ENCODE measurements around the gene STPG2. TPM values are rescaled to one million over a fixed set of nuclear protein-coding genes. Genes with fewer than 3 reads are reported as not detected.

Gene STPG2
- not detected for total RNA-seq

DNA sequence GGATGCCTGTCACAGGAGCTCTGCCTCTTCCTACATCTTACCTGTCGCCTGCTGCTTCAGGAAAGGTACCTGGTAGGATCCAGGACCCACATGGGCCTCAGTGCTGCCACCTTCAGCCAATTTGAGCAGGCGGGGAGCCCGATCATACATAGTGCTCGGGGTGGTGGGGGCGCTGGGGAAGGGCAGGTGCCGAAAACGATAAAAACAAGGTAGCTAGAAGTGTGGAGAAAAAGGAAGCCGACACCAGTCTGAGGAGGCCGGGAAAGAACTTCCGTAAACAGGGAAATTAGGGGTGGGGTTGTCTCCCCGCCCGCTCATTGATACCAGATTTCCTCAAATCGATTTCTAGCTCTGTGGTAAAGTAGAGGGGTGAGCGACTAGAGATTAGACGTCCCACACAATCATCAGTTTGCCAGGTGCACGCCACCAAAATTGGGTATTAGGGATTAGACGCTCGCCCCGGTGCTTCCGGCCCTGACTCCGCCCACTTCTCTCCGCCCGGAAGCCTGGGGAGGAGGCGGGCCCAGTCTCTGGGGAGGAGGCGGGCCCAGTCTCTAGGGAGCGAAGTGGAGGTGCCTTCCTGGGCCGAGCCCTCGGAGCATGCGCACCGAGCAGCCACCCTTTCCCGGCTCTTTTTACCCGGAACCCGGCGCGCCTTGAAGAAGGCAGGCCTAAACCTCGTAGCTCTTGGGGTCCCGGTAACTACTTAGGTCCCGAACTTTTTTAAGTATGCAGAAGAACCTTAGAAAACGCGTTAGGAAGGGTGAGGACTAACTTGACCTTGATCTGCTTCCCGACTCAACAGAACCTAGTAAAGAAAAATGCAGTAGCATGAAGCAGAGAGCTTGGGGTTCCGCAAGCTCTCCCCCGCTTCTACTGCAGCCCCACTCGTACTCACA, at the start of gene STPG2:
STPG2 (minus strand) TSS at position 476 of the 899 bp plus-strand sequence.
- peaks cover 5% of the 10 kb centered on the region for H3K9me3 Mint-ChIP-seq
- POLR2A ChIA-PET, result interaction anchor here (1.0 to 2.3 kb wide), 5 partner anchors 14 to 787 kb away, joined by 4 to 15 read pairs (median 4); partner anchors contain the start of genes EIF4E and RAP1GDS1
- peak within 1 kb of the TSS; percentile 79 for H3K4me3 Mint-ChIP-seq
- DNase-seq, result peak; percentile 94
- peaks cover 5% of the 10 kb centered on the region for H3K36me3 Mint-ChIP-seq (ENCODE audit: low read depth)
- CTCF ChIA-PET, result interaction anchor here (0.9 to 2.5 kb wide), 9 partner anchors 9 to 913 kb away, joined by 3 to 11 read pairs (median 3); partner anchors contain the start of genes EIF4E, METAP1 and RAP1GDS1
- peak within 1 kb of the TSS; percentile 85 for H3K27ac Mint-ChIP-seq
- peaks cover 27% of the 10 kb centered on the region for H3K4me1 Mint-ChIP-seq
- H3K27me3 Mint-ChIP-seq, result peaks cover under 1% of the 10 kb centered on the region

DNA sequence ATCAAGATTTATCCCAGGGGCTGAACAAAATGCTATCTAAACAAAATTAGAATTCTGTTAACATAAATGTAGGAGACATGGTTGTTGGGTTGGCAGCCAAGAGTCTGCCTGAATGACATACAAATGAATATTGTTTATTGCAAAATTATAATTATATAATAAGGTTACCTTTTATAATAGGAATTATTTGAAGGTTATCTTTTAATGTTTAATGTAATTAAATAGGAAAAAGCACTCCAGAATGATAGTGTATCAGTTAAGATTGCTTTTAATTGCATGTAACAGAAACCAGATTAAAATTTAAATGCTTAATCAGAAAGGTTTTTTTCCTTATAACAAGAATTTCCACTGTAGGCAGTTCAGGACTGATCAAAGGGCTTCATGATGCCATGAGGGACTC, 42.0 kb upstream of the STPG2 start:
- ChIA-PET POLR2A (no interaction called here), CTCF (interaction anchor here (1.2 kb wide), 1 partner anchor 11 kb away, joined by 3 read pairs; no protein-coding TSS in a partner anchor)
- no peaks in the 10 kb centered on the region for H3K4me1 Mint-ChIP-seq
- no peaks in the 10 kb centered on the region for H3K9me3 Mint-ChIP-seq
- H3K4me3 Mint-ChIP-seq, result no peak overlapping the region
- H3K27me3 Mint-ChIP-seq, result peaks cover 3% of the 10 kb centered on the region
- H3K36me3 Mint-ChIP-seq (ENCODE audit: low read depth), result no peaks in the 10 kb centered on the region
- no peak overlapping the region for H3K27ac Mint-ChIP-seq
- no peak for DNase-seq

DNA sequence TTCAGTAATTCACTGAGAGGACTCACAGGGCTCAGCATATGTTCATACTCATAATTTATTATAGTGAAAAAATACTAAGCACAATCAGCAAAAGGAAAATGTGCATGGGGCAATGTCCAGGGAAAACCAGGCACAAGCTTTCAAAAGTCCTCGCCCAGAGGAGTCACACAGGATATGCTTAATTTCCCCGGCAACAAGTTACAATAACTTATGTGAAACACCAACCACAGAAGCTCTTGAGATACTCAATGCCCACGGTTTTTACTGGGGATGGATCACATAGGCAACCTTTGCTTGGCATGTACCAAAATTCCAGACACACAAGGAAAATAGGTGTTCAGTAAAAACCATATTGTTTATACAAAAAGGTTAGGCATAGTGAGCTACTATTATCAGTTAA, 38.5 kb upstream of the STPG2 start:
- Mint-ChIP-seq H3K36me3 (ENCODE audit: low read depth) (no peaks in the 10 kb centered on the region), H3K27me3 (peaks cover 3% of the 10 kb centered on the region), H3K27ac (no peak overlapping the region), H3K4me3 (no peak overlapping the region), H3K9me3 (no peaks in the 10 kb centered on the region), H3K4me1 (no peaks in the 10 kb centered on the region)
- CTCF ChIA-PET, result no interaction called here
- DNase-seq, result no peak
- POLR2A ChIA-PET, result no interaction called here

DNA sequence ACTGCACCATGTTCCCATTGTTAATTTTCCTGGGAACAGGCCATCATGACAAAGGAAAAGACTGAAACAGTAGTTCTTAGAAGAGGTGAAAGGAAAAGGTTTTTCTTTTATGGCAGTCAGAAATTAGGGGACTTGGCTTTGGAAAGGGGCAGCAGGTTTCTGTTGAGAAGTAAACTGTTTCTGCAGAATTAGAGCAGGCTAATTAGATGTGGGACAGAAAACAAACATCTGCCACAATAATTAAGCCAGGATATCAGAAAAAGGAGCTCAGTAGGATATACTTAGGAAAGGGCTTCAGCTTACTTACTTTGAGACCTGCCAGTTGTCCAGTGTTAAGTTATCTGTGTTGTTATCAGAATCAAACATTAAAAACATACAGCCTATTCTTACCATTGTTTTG, 36.7 kb upstream of the STPG2 start:
- ChIA-PET CTCF (no interaction called here), POLR2A (no interaction called here)
- Mint-ChIP-seq H3K9me3 (no peaks in the 10 kb centered on the region), H3K27me3 (peaks cover 3% of the 10 kb centered on the region), H3K36me3 (ENCODE audit: low read depth) (no peaks in the 10 kb centered on the region), H3K27ac (no peak overlapping the region), H3K4me1 (no peaks in the 10 kb centered on the region), H3K4me3 (no peak overlapping the region)
- no peak for DNase-seq

DNA sequence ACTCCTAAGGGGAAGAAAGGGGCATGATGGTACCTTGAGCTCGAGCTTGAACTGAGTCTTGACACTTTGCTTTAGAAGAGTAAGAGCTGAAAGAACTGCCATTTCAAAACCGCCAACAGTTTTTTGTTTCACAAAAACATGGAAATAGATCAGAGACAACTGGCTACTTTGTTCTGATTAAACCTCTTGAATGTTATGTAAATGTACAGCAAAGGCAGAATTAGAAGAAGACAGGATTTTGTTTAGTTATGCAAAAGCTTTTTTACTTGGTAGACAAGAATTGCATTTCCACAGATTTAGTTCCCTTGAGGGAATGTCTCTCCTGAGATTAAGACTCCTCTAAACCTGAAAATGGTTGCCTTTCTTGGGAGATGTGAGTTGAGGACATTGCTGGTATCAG, 33.3 kb upstream of the STPG2 start:
- CTCF ChIA-PET, result no interaction called here
- Mint-ChIP-seq H3K27ac (no peak overlapping the region), H3K36me3 (ENCODE audit: low read depth) (no peaks in the 10 kb centered on the region), H3K9me3 (peaks cover 2% of the 10 kb centered on the region), H3K27me3 (peaks cover 3% of the 10 kb centered on the region), H3K4me3 (no peak overlapping the region), H3K4me1 (no peaks in the 10 kb centered on the region)
- no peak for DNase-seq
- POLR2A ChIA-PET, result no interaction called here

DNA sequence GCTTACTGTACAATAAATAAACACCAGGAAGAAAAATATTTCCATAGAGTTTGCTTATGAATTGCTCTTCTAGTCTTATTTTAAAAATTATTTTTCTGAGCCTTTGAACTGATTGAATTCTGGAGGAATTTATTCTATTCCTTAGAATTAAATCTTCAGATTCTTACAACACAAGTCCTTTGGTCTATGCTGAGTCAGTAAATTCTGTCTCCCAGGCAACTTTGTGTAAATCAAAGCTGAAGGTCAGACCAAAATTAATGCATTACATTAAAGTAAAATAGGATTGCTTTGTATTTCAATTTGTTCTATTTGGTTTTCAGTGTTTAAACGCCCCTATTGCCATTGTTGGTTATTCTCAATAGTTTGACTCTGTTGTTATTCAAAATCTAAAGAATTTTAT, 26.8 kb upstream of the STPG2 start:
- no peaks in the 10 kb centered on the region for H3K36me3 Mint-ChIP-seq (ENCODE audit: low read depth)
- POLR2A ChIA-PET, result no interaction called here
- H3K27ac Mint-ChIP-seq, result no peak overlapping the region
- H3K27me3 Mint-ChIP-seq, result no peaks in the 10 kb centered on the region
- CTCF ChIA-PET, result no interaction called here
- peaks cover 2% of the 10 kb centered on the region for H3K9me3 Mint-ChIP-seq
- no peak for DNase-seq
- no peaks in the 10 kb centered on the region for H3K4me1 Mint-ChIP-seq
- no peak overlapping the region for H3K4me3 Mint-ChIP-seq

DNA sequence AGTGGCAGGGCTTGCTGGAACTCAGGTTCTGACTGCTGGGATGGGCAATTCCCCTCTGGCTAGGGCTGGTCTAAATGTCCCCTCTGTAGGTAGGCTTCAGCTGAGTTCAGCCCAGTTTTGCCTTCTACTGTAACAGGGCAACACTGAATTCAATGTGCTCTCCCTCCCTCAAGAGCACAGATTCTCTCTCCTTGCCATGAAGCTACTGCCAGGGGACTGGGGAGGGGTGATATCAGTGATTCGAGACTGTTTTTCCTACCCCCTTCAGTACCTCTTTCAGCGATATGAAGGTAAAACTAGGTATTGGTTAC, 23.4 kb upstream of the STPG2 start:
- H3K36me3 Mint-ChIP-seq (ENCODE audit: low read depth), result no peaks in the 10 kb centered on the region

DNA sequence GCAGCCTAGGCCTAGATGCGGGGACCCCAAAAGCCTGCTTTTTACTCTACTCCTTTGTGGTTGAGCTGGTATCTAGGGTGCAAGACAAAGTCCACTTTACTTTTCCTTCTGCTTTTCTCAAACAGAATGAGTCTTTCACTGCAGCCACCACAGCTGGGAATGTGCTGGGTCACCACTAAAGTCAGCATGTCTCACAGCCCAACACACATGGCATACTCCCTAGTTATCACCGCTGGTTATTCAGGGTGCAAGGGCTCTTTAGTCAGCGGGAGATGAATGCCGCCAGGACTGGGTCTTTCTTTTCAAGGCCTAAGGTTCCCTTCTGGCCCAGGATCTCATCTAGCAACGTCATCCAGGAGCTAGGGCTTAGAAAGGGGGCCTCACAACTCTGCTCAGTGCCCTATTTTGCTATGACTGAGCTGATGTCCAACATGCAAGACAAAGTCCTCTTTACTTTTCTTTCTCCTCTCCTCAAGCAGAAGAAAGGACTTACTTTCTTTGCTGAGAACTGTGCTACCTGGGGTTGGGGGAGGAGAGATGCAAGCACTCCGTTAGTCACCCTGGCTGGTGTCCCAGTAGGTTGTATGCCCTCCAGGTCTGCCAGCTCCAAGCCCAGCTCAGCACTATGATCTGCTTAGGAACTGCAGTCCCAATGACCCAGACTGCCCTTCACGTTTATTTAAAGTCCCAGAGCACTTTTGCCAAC, 22.9 kb upstream of the STPG2 start:
- H3K27me3 Mint-ChIP-seq, result no peaks in the 10 kb centered on the region
- H3K4me1 Mint-ChIP-seq, result no peaks in the 10 kb centered on the region
- no peaks in the 10 kb centered on the region for H3K36me3 Mint-ChIP-seq (ENCODE audit: low read depth)
- no peak overlapping the region for H3K4me3 Mint-ChIP-seq
- ChIA-PET CTCF (no interaction called here), POLR2A (interaction anchor here (1.2 kb wide), 1 partner anchor 13 kb away, joined by 3 read pairs; no protein-coding TSS in a partner anchor)
- H3K9me3 Mint-ChIP-seq, result no peaks in the 10 kb centered on the region
- H3K27ac Mint-ChIP-seq, result no peak overlapping the region
- DNase-seq, result no peak

More for the DNA sequence above, 23.4 kb upstream of the STPG2 start:
- no peak overlapping the region for H3K27ac Mint-ChIP-seq
- no peak for DNase-seq
- ChIA-PET CTCF (no interaction called here), POLR2A (interaction anchor here (1.2 kb wide), 1 partner anchor 14 kb away, joined by 3 read pairs; no protein-coding TSS in a partner anchor)
- H3K27me3 Mint-ChIP-seq, result no peaks in the 10 kb centered on the region
- H3K4me3 Mint-ChIP-seq, result no peak overlapping the region
- no peaks in the 10 kb centered on the region for H3K9me3 Mint-ChIP-seq
- H3K4me1 Mint-ChIP-seq, result no peaks in the 10 kb centered on the region

DNA sequence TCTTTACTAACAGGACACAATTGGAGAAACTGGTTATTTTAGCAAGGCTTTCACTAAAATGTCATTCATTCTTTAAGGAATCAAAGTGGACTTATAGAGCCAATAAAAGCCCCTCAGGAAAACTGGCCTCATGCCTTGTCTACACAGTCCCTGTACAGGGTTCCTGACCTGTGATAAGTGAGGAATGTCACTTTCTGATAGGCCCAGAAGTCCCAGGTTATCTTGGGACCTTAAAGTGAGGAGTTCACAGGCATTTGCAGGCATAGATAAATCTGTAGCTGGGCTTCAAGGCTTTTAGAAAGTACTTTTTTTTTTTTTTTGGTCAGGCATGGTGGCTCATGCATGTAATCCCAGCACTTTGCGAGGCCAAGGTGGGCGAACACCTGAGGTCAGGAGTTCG, 19.4 kb upstream of the STPG2 start:
- no peaks in the 10 kb centered on the region for H3K36me3 Mint-ChIP-seq (ENCODE audit: low read depth)
- CTCF ChIA-PET, result no interaction called here
- H3K4me3 Mint-ChIP-seq, result no peak overlapping the region
- no peaks in the 10 kb centered on the region for H3K27me3 Mint-ChIP-seq
- POLR2A ChIA-PET, result no interaction called here
- H3K4me1 Mint-ChIP-seq, result no peaks in the 10 kb centered on the region
- H3K9me3 Mint-ChIP-seq, result no peaks in the 10 kb centered on the region
- DNase-seq, result no peak
- no peak overlapping the region for H3K27ac Mint-ChIP-seq

DNA sequence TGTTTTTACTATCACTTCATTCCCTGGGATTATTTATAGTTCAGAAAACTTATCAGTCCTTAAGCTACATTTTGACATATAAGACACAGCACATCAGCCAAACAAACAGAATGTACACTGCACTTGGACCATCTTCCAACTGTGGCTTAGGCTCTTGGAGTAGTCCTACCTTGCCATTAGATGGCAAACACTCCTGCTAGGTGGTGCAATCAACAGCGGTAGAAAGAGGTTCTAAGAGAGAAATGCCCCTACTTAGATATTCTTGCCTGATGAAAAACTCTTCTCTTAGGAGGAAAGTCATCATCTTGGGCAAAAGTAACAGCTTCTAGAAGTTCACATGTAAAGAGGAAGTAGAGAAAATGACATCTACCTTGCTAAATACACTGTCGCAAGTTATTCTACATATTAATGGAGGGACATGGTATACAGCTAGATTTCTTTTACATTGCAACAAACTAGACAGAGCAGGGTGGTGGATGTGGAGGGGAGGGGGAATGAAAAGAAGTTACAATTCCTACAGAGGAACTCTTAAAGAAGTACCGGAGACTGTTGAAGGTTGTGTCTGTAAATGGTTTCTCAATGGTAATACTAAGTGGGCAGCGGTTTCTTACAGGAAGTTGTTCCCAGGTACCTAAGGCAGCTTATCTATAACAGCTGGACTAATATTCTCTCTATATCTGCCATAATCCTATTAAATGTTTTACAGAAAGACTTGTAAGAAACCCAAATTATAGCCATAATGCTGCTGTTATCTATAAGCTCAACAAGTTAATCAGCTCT, 8.1 kb upstream of the STPG2 start:
- Mint-ChIP-seq H3K4me1 (peaks cover 12% of the 10 kb centered on the region), H3K4me3 (no peak overlapping the region), H3K36me3 (ENCODE audit: low read depth) (no peaks in the 10 kb centered on the region), H3K9me3 (no peaks in the 10 kb centered on the region), H3K27ac (no peak overlapping the region), H3K27me3 (no peaks in the 10 kb centered on the region)
- no peak for DNase-seq
- ChIA-PET CTCF (interaction anchor here (0.6 to 2.5 kb wide), 6 partner anchors 8 to 1253 kb away, joined by 3 to 8 read pairs (median 4); partner anchors contain the start of genes METAP1 and STPG2), POLR2A (no interaction called here)

DNA sequence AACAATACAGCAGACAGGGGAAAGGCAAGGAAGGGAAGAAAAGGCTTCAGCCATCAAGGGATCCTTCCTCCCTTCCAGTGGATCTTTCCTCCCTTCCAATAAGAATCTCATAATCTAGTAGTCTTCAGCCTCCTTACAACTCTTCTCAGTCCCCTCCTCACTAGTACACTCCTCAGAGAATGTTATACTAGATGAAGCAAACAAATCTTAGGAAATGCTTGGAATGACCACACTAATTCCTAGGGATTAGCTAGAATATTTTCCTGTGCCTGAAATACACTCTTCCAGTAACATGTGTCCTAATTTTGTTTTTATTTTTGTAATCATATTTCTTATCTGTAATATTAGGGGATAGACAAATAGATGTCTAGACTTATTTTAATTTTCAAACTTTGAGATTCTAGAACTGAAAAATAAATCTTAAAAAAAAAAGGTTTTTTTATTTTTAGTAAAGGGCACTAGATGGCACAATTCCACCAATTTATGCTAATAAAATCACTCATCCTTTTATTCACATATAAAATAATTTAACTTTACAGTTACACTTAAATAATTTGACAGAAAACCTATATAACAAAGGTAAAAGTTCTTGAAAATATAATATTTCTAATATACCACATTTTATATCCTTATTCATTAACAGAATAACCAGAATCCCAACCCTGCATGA, 7.0 kb upstream of the STPG2 start:
- POLR2A ChIA-PET, result no interaction called here

DNA sequence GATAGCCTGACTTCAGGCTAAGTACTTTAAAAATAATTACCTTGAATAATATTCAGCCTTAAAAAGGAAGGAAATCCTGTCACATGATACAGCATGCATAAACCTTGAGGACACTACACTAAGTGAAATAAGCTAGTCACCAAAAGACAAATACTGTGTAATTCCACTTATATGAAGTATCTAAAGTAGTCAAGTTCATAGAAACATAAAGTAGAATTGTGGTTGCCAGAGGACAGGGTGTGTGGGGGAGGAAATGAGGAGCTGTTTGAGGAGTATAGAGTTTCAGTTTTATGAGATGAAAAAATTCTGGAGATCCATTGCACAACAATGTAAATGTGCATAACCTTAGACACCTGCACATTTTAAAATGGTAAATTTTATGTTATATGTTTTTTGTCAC, 5.6 kb upstream of the STPG2 start:
- ChIA-PET POLR2A (interaction anchor here (1.2 kb wide), 2 partner anchors 511 to 847 kb away, joined by 3 to 6 read pairs; partner anchors contain the start of gene METAP1), CTCF (interaction anchor here (0.8 to 2.7 kb wide), 3 partner anchors 319 to 909 kb away, joined by 3 to 12 read pairs (median 4); partner anchors contain the start of gene METAP1)
- peaks cover 3% of the 10 kb centered on the region for H3K36me3 Mint-ChIP-seq (ENCODE audit: low read depth)
- H3K4me1 Mint-ChIP-seq, result peaks cover 21% of the 10 kb centered on the region
- DNase-seq, result no peak
- H3K27ac Mint-ChIP-seq, result peak overlapping the region; percentile 44
- peaks cover 5% of the 10 kb centered on the region for H3K9me3 Mint-ChIP-seq
- H3K4me3 Mint-ChIP-seq, result no peak overlapping the region
- H3K27me3 Mint-ChIP-seq, result no peaks in the 10 kb centered on the region

More for the DNA sequence above, 7.0 kb upstream of the STPG2 start:
- no peak overlapping the region for H3K27ac Mint-ChIP-seq
- peaks cover 12% of the 10 kb centered on the region for H3K4me1 Mint-ChIP-seq
- no peak overlapping the region for H3K4me3 Mint-ChIP-seq
- H3K36me3 Mint-ChIP-seq (ENCODE audit: low read depth), result no peaks in the 10 kb centered on the region
- no peaks in the 10 kb centered on the region for H3K27me3 Mint-ChIP-seq
- CTCF ChIA-PET, result interaction anchor here (0.7 to 2.7 kb wide), 4 partner anchors 845 to 1313 kb away, joined by 3 to 12 read pairs (median 6); partner anchors contain the start of gene METAP1
- DNase-seq, result no peak
- H3K9me3 Mint-ChIP-seq, result no peaks in the 10 kb centered on the region
